ENCODE data around the gene NEAT1. TPM values are rescaled to one million over a fixed set of nuclear protein-coding genes. Genes with fewer than 3 reads are reported as not detected.

NEAT1 gene
- total and polyA plus RNA-seq, 8 donors = 106 to 1,441 (median 149) TPM

- H3K4me3 ChIP-seq = no peak overlapping the region
- no peaks in the 10 kb centered on the region for H3K27me3 ChIP-seq
- intact Hi-C loops (cut with DNase I) = no loop called here
- H3K4me1 ChIP-seq = peaks cover 30 to 40% of the 10 kb centered on the region in 2 donors
- H3K36me3 ChIP-seq = peaks cover 0 to 79% of the 10 kb centered on the region in 2 donors
- TF ChIP-seq CTCF (IDR thresholded peaks at IDR 0.05) = no peak
- no peaks in the 10 kb centered on the region for H3K9me3 ChIP-seq
- DNase-seq = no peak
- no peak for ATAC-seq
- peak overlapping the region in 1 of 2 donors; percentile 63 for H3K27ac ChIP-seq
Observed at GRCh38 chr11:65392899-65393298, 29.7 kb upstream of the NEAT1 start.

GRCh38 chr11:65393513-65394079, 29.0 kb upstream of the NEAT1 start:
- intact Hi-C loops (cut with DNase I) = no loop called here
- H3K36me3 ChIP-seq = peaks cover 0 to 86% of the 10 kb centered on the region in 2 donors
- H3K9me3 ChIP-seq = no peaks in the 10 kb centered on the region
- DNase-seq = peak in 1 of 4 donors; percentile 64
- no peaks in the 10 kb centered on the region for H3K27me3 ChIP-seq
- ATAC-seq = no peak
- no peak overlapping the region for H3K27ac ChIP-seq
- H3K4me1 ChIP-seq = peaks cover 25 to 33% of the 10 kb centered on the region in 2 donors
- H3K4me3 ChIP-seq = no peak overlapping the region
- no peak for TF ChIP-seq CTCF (IDR thresholded peaks at IDR 0.05)

GRCh38 chr11:65394125-65394536, 28.5 kb upstream of the NEAT1 start:
- intact Hi-C loops (cut with DNase I) = no loop called here
- H3K4me1 ChIP-seq = peaks cover 19 to 27% of the 10 kb centered on the region in 2 donors
- H3K27ac ChIP-seq = no peak overlapping the region
- ATAC-seq (no peak), DNase-seq (peak in 1 of 4 donors; percentile 79)
- no peaks in the 10 kb centered on the region for H3K27me3 ChIP-seq
- peaks cover 0 to 89% of the 10 kb centered on the region in 2 donors for H3K36me3 ChIP-seq
- no peaks in the 10 kb centered on the region for H3K9me3 ChIP-seq
- no peak for TF ChIP-seq CTCF (IDR thresholded peaks at IDR 0.05)
- H3K4me3 ChIP-seq = no peak overlapping the region

- Histone ChIP-seq H3K36me3 (peaks cover 0 to 100% of the 10 kb centered on the region in 2 donors), H3K4me3 (no peak overlapping the region), H3K27me3 (no peaks in the 10 kb centered on the region), H3K4me1 (peaks cover 1 to 8% of the 10 kb centered on the region in 2 donors), H3K27ac (no peak overlapping the region), H3K9me3 (no peaks in the 10 kb centered on the region)
- DNase-seq (peak in 2 of 4 donors; percentile 27 to 59), ATAC-seq (no peak)
- no peak for TF ChIP-seq CTCF (IDR thresholded peaks at IDR 0.05)
- intact Hi-C loops (cut with DNase I) = no loop called here
Observed at GRCh38 chr11:65395961-65396530, 26.6 kb upstream of the NEAT1 start.

- H3K27ac ChIP-seq = no peak overlapping the region
- H3K36me3 ChIP-seq = peaks cover 0 to 98% of the 10 kb centered on the region in 2 donors
- no peak overlapping the region for H3K4me3 ChIP-seq
- no peaks in the 10 kb centered on the region for H3K4me1 ChIP-seq
- peak in 1 of 4 donors; percentile 67 for DNase-seq
- intact Hi-C loops (cut with DNase I) = no loop called here
- H3K27me3 ChIP-seq = no peaks in the 10 kb centered on the region
- TF ChIP-seq CTCF (IDR thresholded peaks at IDR 0.05) = no peak
- H3K9me3 ChIP-seq = no peaks in the 10 kb centered on the region
- ATAC-seq = no peak
Observed at GRCh38 chr11:65396769-65397745, 25.5 kb upstream of the NEAT1 start.
